ENCODE measurements around the gene GRHL1. TPM values are rescaled to one million over a fixed set of nuclear protein-coding genes. Genes with fewer than 3 reads are reported as not detected.

Gene GRHL1
- total and polyA plus RNA-seq, 9 of the 15 experiments (the other 6 are each of a cell fraction or from before 2014, with no cell fraction given), result 1.7 to 6.1 (median 4.7) TPM

GRCh38 chr2:10030311-10030736, 78.8 kb downstream of the GRHL1 start (continued):
- no peak for TF ChIP-seq TCF7L2 (IDR thresholded peaks at IDR 0.05; ENCODE audit: low read depth, low read length)
- no peak for TF ChIP-seq ZNF133 (CRISPR knock-in tag; IDR thresholded peaks at IDR 0.05)
- no peak for TF ChIP-seq KDM2B (CRISPR knock-in tag; IDR thresholded peaks at IDR 0.05)
- TF ChIP-seq ZNF324 (CRISPR knock-in tag; IDR thresholded peaks at IDR 0.05), result no peak
- TF ChIP-seq SAP30 (IDR thresholded peaks at IDR 0.05; ENCODE audit: borderline replicate concordance, insufficient read depth, low read depth, low read length, poor library complexity, severe bottlenecking), result no peak
- TF ChIP-seq ZNF589 (CRISPR knock-in tag; IDR thresholded peaks at IDR 0.05; ENCODE audit: low read depth), result no peak
- TF ChIP-seq SLC30A9 (CRISPR knock-in tag; IDR thresholded peaks at IDR 0.05), result no peak
- no peak for TF ChIP-seq TARDBP (IDR thresholded peaks at IDR 0.05)
- no peak for TF ChIP-seq HMG20A (CRISPR knock-in tag; conservative IDR thresholded peaks at IDR 0.05)
- no peak for TF ChIP-seq SMAD3 (CRISPR knock-in tag; conservative IDR thresholded peaks at IDR 0.05)
- TF ChIP-seq OTX1 (CRISPR knock-in tag; IDR thresholded peaks at IDR 0.05), result no peak
- TF ChIP-seq POLR2AphosphoS5 (IDR thresholded peaks at IDR 0.05; ENCODE audit: control insufficient read depth, insufficient read depth, low read depth, low read length), result no peak
- TF ChIP-seq SMARCC2 (IDR thresholded peaks at IDR 0.05; ENCODE audit: low read depth), result no peak
- no peak for TF ChIP-seq ZNF764 (CRISPR knock-in tag; IDR thresholded peaks at IDR 0.05; ENCODE audit: low read depth)
- TF ChIP-seq ATF7 (IDR thresholded peaks at IDR 0.05), result no peak; the same call in 1 of the 2 replicates
- no peak for TF ChIP-seq STAT5A (IDR thresholded peaks at IDR 0.05; ENCODE audit: borderline replicate concordance, low read length)
- TF ChIP-seq CEBPZ (IDR thresholded peaks at IDR 0.05; ENCODE audit: borderline replicate concordance, low read depth, low read length), result no peak

Data from K562 (cell line).